ENCODE measurements around the gene IFT122. TPM values are rescaled to one million over a fixed set of nuclear protein-coding genes. Genes with fewer than 3 reads are reported as not detected.

The IFT122 gene
- total and polyA plus RNA-seq, 2 experiments from 2014 or later, result 10.2 to 38.8 TPM

DNA sequence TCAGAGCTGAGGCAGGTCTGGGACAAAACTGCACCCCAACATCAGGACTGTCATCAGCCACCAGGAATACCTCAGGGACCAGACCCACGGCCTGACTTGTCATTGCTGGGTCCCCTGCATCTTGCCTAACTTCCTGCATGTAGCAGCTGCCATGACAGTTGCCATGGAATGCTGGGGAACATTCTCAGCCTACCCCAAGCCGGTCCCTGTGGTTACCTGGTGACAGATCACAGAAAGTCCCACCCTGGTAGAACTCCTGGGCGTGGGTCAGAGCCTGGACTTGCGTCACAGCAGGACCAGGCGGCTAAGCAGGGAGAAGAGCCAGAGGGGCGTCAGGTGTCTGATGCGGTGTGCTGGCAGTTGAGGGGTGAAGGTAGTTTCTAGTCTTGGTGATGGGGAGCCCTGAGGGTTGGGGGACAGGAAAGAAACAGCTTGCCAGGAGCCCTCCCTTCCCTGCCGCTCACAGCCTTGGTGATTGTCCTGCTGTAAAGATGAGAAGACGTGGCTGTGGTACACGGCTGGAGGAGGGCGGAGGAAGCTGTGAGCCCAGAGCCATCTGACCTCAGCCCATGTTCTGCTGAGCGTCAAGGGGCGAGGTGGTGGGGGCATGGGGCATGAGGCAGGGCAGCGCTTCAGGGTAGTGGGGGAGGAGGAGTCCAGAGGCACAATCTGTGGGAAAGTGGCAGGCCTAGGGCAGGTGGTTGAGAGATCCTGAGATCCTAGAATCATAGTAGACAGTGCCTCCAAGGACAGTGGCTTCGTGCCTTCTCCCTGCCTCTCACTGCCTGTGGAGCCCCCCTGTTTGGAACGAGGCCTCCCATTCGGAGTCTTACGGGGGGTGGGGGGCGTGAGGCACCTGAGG, 108.3 kb downstream of the IFT122 start:
- Mint-ChIP-seq H3K9me3 (no peaks in the 10 kb centered on the region), H3K4me3 (no peak overlapping the region), H3K4me1 (peaks cover 12% of the 10 kb centered on the region), H3K27ac (no peak overlapping the region), H3K27me3 (ENCODE audit: insufficient read depth, low read depth, poor library complexity) (peaks cover 15% of the 10 kb centered on the region), H3K36me3 (ENCODE audit: low read depth) (no peaks in the 10 kb centered on the region)
- Histone ChIP-seq H3K79me2 (replicated peaks; ENCODE audit: insufficient read depth) (no peaks in the 10 kb centered on the region), H3K27ac (ENCODE audit: low read depth) (no peak overlapping the region), H3K4me3 (no peak overlapping the region), H4K20me1 (replicated peaks; ENCODE audit: insufficient read depth) (no peaks in the 10 kb centered on the region), H3K36me3 (ENCODE audit: insufficient read depth) (no peaks in the 10 kb centered on the region), H3F3A (replicated peaks; ENCODE audit: low read depth) (no peaks in the 10 kb centered on the region), H2AFZ (no peak overlapping the region), H3K9me2 (ENCODE audit: insufficient read depth) (no peaks in the 10 kb centered on the region), H3K4me2 (no peak overlapping the region), H3K27me3 (ENCODE audit: insufficient read depth) (no peaks in the 10 kb centered on the region), H3K4me1 (ENCODE audit: insufficient read depth) (no peaks in the 10 kb centered on the region)
- ATAC-seq (no peak), DNase-seq (ENCODE audit: low spot score) (no peak)
- TF ChIP-seq POLR2AphosphoS5 (IDR thresholded peaks at IDR 0.05; ENCODE audit: low read depth) (no peak), ZNF331 (CRISPR knock-in tag; IDR thresholded peaks at IDR 0.05; ENCODE audit: low read depth) (no peak), CREB1 (CRISPR knock-in tag; IDR thresholded peaks at IDR 0.05; ENCODE audit: low read depth) (no peak), NANOG (IDR thresholded peaks at IDR 0.05; ENCODE audit: borderline replicate concordance) (no peak), EZH2 (IDR thresholded peaks at IDR 0.05; ENCODE audit: low read depth, unreplicated experiment) (no peak), STAT1 (IDR thresholded peaks at IDR 0.05; ENCODE audit: unreplicated experiment) (no peak)
- TF ChIP-seq, protein P1, sequence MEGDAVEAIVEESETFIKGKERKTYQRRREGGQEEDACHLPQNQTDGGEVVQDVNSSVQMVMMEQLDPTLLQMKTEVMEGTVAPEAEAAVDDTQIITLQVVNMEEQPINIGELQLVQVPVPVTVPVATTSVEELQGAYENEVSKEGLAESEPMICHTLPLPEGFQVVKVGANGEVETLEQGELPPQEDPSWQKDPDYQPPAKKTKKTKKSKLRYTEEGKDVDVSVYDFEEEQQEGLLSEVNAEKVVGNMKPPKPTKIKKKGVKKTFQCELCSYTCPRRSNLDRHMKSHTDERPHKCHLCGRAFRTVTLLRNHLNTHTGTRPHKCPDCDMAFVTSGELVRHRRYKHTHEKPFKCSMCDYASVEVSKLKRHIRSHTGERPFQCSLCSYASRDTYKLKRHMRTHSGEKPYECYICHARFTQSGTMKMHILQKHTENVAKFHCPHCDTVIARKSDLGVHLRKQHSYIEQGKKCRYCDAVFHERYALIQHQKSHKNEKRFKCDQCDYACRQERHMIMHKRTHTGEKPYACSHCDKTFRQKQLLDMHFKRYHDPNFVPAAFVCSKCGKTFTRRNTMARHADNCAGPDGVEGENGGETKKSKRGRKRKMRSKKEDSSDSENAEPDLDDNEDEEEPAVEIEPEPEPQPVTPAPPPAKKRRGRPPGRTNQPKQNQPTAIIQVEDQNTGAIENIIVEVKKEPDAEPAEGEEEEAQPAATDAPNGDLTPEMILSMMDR (conservative IDR thresholded peaks at IDR 0.05; ENCODE audit: low read depth in 2 of 2), result no peak

DNA sequence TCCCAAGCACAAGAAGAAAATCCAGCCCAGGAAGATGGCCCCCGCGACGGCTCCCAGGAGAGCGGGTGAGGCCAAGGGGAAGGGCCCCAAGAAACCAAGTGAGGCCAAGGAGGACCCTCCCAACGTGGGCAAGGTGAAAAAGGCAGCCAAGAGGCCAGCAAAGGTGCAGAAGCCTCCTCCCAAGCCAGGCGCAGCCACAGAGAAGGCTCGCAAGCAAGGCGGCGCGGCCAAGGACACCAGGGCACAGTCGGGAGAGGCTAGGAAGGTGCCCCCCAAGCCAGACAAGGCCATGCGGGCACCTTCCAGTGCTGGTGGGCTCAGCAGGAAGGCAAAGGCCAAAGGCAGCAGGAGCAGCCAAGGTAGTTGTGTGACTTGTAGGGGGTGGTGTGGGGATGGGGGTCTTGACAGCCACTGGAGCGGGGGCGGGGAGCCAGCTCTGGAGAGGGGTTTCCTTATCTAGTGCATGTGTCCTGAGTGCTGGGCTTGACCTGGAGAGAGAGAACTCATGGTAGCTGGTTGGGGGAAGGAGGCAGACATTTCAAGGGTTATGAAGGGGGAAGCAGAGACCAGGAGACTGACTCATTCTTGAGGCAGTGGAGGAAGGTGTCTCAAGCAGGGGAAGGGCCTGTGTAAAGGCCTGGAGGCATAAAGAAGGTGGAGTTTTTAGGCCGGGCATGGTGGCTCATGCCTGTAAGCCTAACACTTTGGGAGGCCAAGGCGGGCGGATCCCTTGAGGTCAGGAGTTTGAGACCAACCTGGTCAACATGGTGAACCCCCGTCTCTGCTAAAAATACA, 109.2 kb downstream of the IFT122 start:
- H3K9me3 Mint-ChIP-seq, result no peaks in the 10 kb centered on the region
- no peaks in the 10 kb centered on the region for H3K79me2 ChIP-seq (replicated peaks; ENCODE audit: insufficient read depth)
- no peaks in the 10 kb centered on the region for H4K20me1 ChIP-seq (replicated peaks; ENCODE audit: insufficient read depth)
- H3K4me1 ChIP-seq (ENCODE audit: insufficient read depth), result no peaks in the 10 kb centered on the region
- peaks cover 13% of the 10 kb centered on the region for H3K4me1 Mint-ChIP-seq
- H3K27me3 ChIP-seq (ENCODE audit: insufficient read depth), result no peaks in the 10 kb centered on the region
- H3K27me3 Mint-ChIP-seq (ENCODE audit: insufficient read depth, low read depth, poor library complexity), result peaks cover 19% of the 10 kb centered on the region
- H3K4me2 ChIP-seq, result no peak overlapping the region
- H3K4me3 ChIP-seq, result no peak overlapping the region
- H3K4me3 Mint-ChIP-seq, result no peak overlapping the region
- no peak overlapping the region for H2AFZ ChIP-seq
- H3K36me3 ChIP-seq (ENCODE audit: insufficient read depth), result no peaks in the 10 kb centered on the region
- H3F3A ChIP-seq (replicated peaks; ENCODE audit: low read depth), result no peaks in the 10 kb centered on the region
- no peak for ATAC-seq
- H3K27ac Mint-ChIP-seq, result peak overlapping the region; percentile 13; the same call in 1 of the 2 replicates
- TF ChIP-seq ZNF331 (CRISPR knock-in tag; IDR thresholded peaks at IDR 0.05; ENCODE audit: low read depth) (no peak), ZNF114 (CRISPR knock-in tag; IDR thresholded peaks at IDR 0.05) (no peak)
- no peak for DNase-seq (ENCODE audit: low spot score)
- H3K36me3 Mint-ChIP-seq (ENCODE audit: low read depth), result no peaks in the 10 kb centered on the region
- no peak overlapping the region for H3K27ac ChIP-seq (ENCODE audit: low read depth)
- H3K9me2 ChIP-seq (ENCODE audit: insufficient read depth), result no peaks in the 10 kb centered on the region
